NCI-H1436 (cell line): Measurements from ENCODE around the gene SRRM4.

Source experiments
- DNase-seq: peaks from one replicate; lab custom pipeline; 2025; lab: John Stamatoyannopoulos, UW

SRRM4 gene

GRCh38 chr12:119117936-119118335 is 136.6 kb downstream of the SRRM4 start:
- DNase-seq: no peak

- DNase-seq: no peak
These were observed 137.3 kb downstream of the SRRM4 start for GRCh38 chr12:119118625-119119024.

- no peak for DNase-seq
These were observed 140.7 kb downstream of the SRRM4 start for GRCh38 chr12:119122047-119122446.

- no peak for DNase-seq
These were observed 141.4 kb downstream of the SRRM4 start for GRCh38 chr12:119122751-119123150.

- no peak for DNase-seq
These were observed 147.2 kb downstream of the SRRM4 start for GRCh38 chr12:119128527-119128926.

GRCh38 chr12:119129827-119130434 is 148.6 kb downstream of the SRRM4 start:
- no peak for DNase-seq

- DNase-seq: no peak
These were observed 149.2 kb downstream of the SRRM4 start for GRCh38 chr12:119130523-119130922.

- DNase-seq: no peak
These were observed 153.1 kb downstream of the SRRM4 start for GRCh38 chr12:119134284-119135072.

- no peak for DNase-seq
These were observed 155.6 kb downstream of the SRRM4 start for GRCh38 chr12:119136811-119137410.

GRCh38 chr12:119139448-119139847 is 158.1 kb downstream of the SRRM4 start:
- no peak for DNase-seq

- no peak for DNase-seq
These were observed 164.0 kb downstream of the SRRM4 start for GRCh38 chr12:119145367-119145766.

- DNase-seq: no peak
These were observed 166.6 kb downstream of the SRRM4 start for GRCh38 chr12:119147847-119148448.

- no peak for DNase-seq
These were observed 167.9 kb downstream of the SRRM4 start for GRCh38 chr12:119149270-119149669.

- DNase-seq: no peak
These were observed 170.2 kb downstream of the SRRM4 start for GRCh38 chr12:119151445-119152026.

GRCh38 chr12:119153477-119154434 is 172.4 kb downstream of the SRRM4 start:
- no peak for DNase-seq

- DNase-seq: no peak
These were observed 173.1 kb downstream of the SRRM4 start for GRCh38 chr12:119154435-119154818.

GRCh38 chr12:119156401-119157044 is 175.2 kb downstream of the SRRM4 start:
- no peak for DNase-seq

- DNase-seq: no peak
These were observed 176.2 kb downstream of the SRRM4 start for GRCh38 chr12:119157528-119157927.

- no peak for DNase-seq
These were observed 176.6 kb downstream of the SRRM4 start for GRCh38 chr12:119157978-119158377.

GRCh38 chr12:119158402-119158801 is 177.1 kb downstream of the SRRM4 start:
- DNase-seq: no peak

GRCh38 chr12:119159844-119160243 is 178.5 kb downstream of the SRRM4 start:
- DNase-seq: no peak
